OCI-LY1 (cell line): Measurements from ENCODE around the gene SLCO3A1.
"Not testable (repeated sequence)": the region's sequence is repeated elsewhere in the genome, so short reads cannot be mapped to it uniquely, and the experiment has no call there.

ENCODE experiments used
- H2AFZ ChIP-seq: fragments of 200-600 bp; sonication (generic), shearing (Covaris generic); 2 replicates; pipeline ENCODE4 v1.6.0; 2014; ENCODE audit warnings: antibody characterized with exemption, mild to moderate bottlenecking, low read length
- H3F3A ChIP-seq: fragments of 200-600 bp; sonication (generic), shearing (Covaris generic); 2 replicates; pipeline ENCODE4 v1.6.0; 2014; ENCODE audit warnings: mild to moderate bottlenecking, antibody characterized with exemption, low read length, moderate library complexity; ENCODE audit not compliant: insufficient read depth
- H3K27ac ChIP-seq: fragments of 200-600 bp; sonication (generic); 2 replicates; pipeline ENCODE4 v1.5.1; 2014; ENCODE audit warnings: low read length, mixed run types, mild to moderate bottlenecking, low read depth; ENCODE audit not compliant: poor library complexity, severe bottlenecking
- H3K27me3 ChIP-seq: fragments of 200-600 bp; sonication (generic); 2 replicates; pipeline ENCODE4 v1.6.0; 2014; ENCODE audit warnings: antibody characterized with exemption, mild to moderate bottlenecking, low read length, moderate library complexity; ENCODE audit not compliant: insufficient read depth
- H3K36me3 ChIP-seq: fragments of 200-600 bp; sonication (generic); 2 replicates; pipeline ENCODE4 v1.6.1; 2014; ENCODE audit warnings: mild to moderate bottlenecking, antibody characterized with exemption, low read length, moderate library complexity, mixed read lengths; ENCODE audit not compliant: insufficient read depth
- H3K4me1 ChIP-seq: fragments of 200-600 bp; sonication (generic); 2 replicates; pipeline ENCODE4 v1.5.1; 2014; ENCODE audit warnings: mild to moderate bottlenecking, low read length, moderate library complexity; ENCODE audit not compliant: insufficient read depth, severe bottlenecking
- H3K4me2 ChIP-seq: fragments of 200-600 bp; sonication (generic), shearing (Covaris generic); 2 replicates; pipeline ENCODE4 v1.6.1; 2014; ENCODE audit warnings: low read length
- H3K4me3 ChIP-seq: fragments of 200-600 bp; sonication (generic); 2 replicates; pipeline ENCODE4 v1.5.1; 2014; ENCODE audit warnings: low read length, low read depth, mild to moderate bottlenecking, mixed read lengths; ENCODE audit not compliant: poor library complexity, severe bottlenecking
- H3K79me2 ChIP-seq: fragments of 200-600 bp; shearing (Covaris generic); 2 replicates; pipeline ENCODE4 v1.6.1; 2016; ENCODE audit warnings: mixed run types, low read length, mixed read lengths; ENCODE audit not compliant: insufficient read depth
- H3K9ac ChIP-seq: fragments of 200-600 bp; sonication (generic), shearing (Covaris generic); 2 replicates; pipeline ENCODE4 v1.6.1; 2014; ENCODE audit warnings: mild to moderate bottlenecking, low read length, mixed read lengths
- H3K9me2 ChIP-seq: fragments of 200-600 bp; sonication (generic), shearing (Covaris generic); 2 replicates; pipeline ENCODE4 v1.6.1; 2014; ENCODE audit warnings: low read depth, mild to moderate bottlenecking, low read length, mixed read lengths
- H3K9me3 ChIP-seq: fragments of 200-600 bp; shearing (Covaris generic); 2 replicates; pipeline ENCODE4 v1.6.1; 2014; ENCODE audit warnings: low read length, mixed read lengths
- H4K20me1 ChIP-seq: fragments of 200-600 bp; sonication (generic), shearing (Covaris generic); 2 replicates; pipeline ENCODE4 v1.6.0; 2016; ENCODE audit warnings: mild to moderate bottlenecking, low read length; ENCODE audit not compliant: insufficient read depth
- CTCF ChIP-seq: fragments of 200-600 bp; sonication (generic), shearing (Covaris generic); IDR thresholded peaks from 2 replicates; pipeline ENCODE4 v1.5.1; 2017; ENCODE audit warnings: mild to moderate bottlenecking, antibody characterized with exemption, low read length, moderate library complexity, mixed read lengths
- EZH2 ChIP-seq: fragments of 200-600 bp; sonication (generic), shearing (Covaris generic); IDR thresholded peaks from 2 replicates; pipeline ENCODE4 v1.8.0; 2017; ENCODE audit warnings: borderline replicate concordance, mixed run types, mild to moderate bottlenecking, antibody characterized with exemption, low read length, moderate library complexity, mixed read lengths

SLCO3A1 gene

GRCh38 chr15:92062505-92062904 is 209.0 kb downstream of the SLCO3A1 start:
- Histone ChIP-seq H3K4me2 (no peak overlapping the region), H3F3A (no peaks in the 10 kb centered on the region), H3K27me3 (no peaks in the 10 kb centered on the region), H3K9me2 (no peaks in the 10 kb centered on the region), H4K20me1 (no peaks in the 10 kb centered on the region), H3K27ac (no peak overlapping the region), H3K9me3 (no peaks in the 10 kb centered on the region), H3K79me2 (no peaks in the 10 kb centered on the region), H3K4me1 (no peaks in the 10 kb centered on the region), H3K4me3 (no peak overlapping the region), H3K36me3 (no peaks in the 10 kb centered on the region), H2AFZ (no peak overlapping the region), H3K9ac (no peak overlapping the region)
- no peak for TF ChIP-seq CTCF
- no peak for TF ChIP-seq EZH2

- Histone ChIP-seq H3K27ac (no peak overlapping the region), H3K9me2 (no peaks in the 10 kb centered on the region), H3K4me1 (no peaks in the 10 kb centered on the region), H3K4me3 (no peak overlapping the region), H3K9me3 (no peaks in the 10 kb centered on the region), H4K20me1 (no peaks in the 10 kb centered on the region), H3K9ac (no peak overlapping the region), H3F3A (no peaks in the 10 kb centered on the region), H3K36me3 (no peaks in the 10 kb centered on the region), H3K4me2 (no peak overlapping the region), H2AFZ (no peak overlapping the region), H3K79me2 (no peaks in the 10 kb centered on the region), H3K27me3 (no peaks in the 10 kb centered on the region)
- no peak for TF ChIP-seq EZH2
- no peak for TF ChIP-seq CTCF
Observed at GRCh38 chr15:92068121-92068520, 214.6 kb downstream of the SLCO3A1 start.

GRCh38 chr15:92069308-92070250 is 216.1 kb downstream of the SLCO3A1 start:
- Histone ChIP-seq H3K9ac (no peak overlapping the region), H3K79me2 (no peaks in the 10 kb centered on the region), H4K20me1 (no peaks in the 10 kb centered on the region), H3K27me3 (no peaks in the 10 kb centered on the region), H3F3A (no peaks in the 10 kb centered on the region), H3K4me1 (no peaks in the 10 kb centered on the region), H3K36me3 (no peaks in the 10 kb centered on the region), H3K4me2 (no peak overlapping the region), H3K4me3 (no peak overlapping the region), H3K9me3 (no peaks in the 10 kb centered on the region), H3K9me2 (no peaks in the 10 kb centered on the region), H2AFZ (no peak overlapping the region), H3K27ac (no peak overlapping the region)
- TF ChIP-seq CTCF (no peak), EZH2 (no peak)

GRCh38 chr15:92070251-92070650 is 216.7 kb downstream of the SLCO3A1 start:
- H3K9me2 ChIP-seq, H3K4me2 ChIP-seq, H3K4me3 ChIP-seq, H3K79me2 ChIP-seq, H3K27ac ChIP-seq, H3K9ac ChIP-seq, H2AFZ ChIP-seq, H3K4me1 ChIP-seq, H3K36me3 ChIP-seq, H3K27me3 ChIP-seq, H3F3A ChIP-seq, H3K9me3 ChIP-seq, H4K20me1 ChIP-seq: not testable (repeated sequence)
